Measurements from ENCODE around the gene PTPDC1.

The PTPDC1 gene

GRCh38 chr9:94140418-94140780, 56.1 kb downstream of the PTPDC1 start:
- in situ Hi-C loops (cut with MboI; ENCODE audit: low sequenced_read_pairs), result no loop called here

- in situ Hi-C loops (cut with MboI; ENCODE audit: low sequenced_read_pairs), result no loop called here
Measured at GRCh38 chr9:94140791-94141790, 56.8 kb downstream of the PTPDC1 start.

- in situ Hi-C loops (cut with MboI; ENCODE audit: low sequenced_read_pairs), result no loop called here
Measured at GRCh38 chr9:94142353-94142752, 58.1 kb downstream of the PTPDC1 start.

GRCh38 chr9:94144394-94144793, 60.1 kb downstream of the PTPDC1 start:
- in situ Hi-C loops (cut with MboI; ENCODE audit: low sequenced_read_pairs), result no loop called here

GRCh38 chr9:94145640-94146039, 61.4 kb downstream of the PTPDC1 start:
- in situ Hi-C loops (cut with MboI; ENCODE audit: low sequenced_read_pairs), result no loop called here

- in situ Hi-C loops (cut with MboI; ENCODE audit: low sequenced_read_pairs), result no loop called here
Measured at GRCh38 chr9:94147776-94148175, 63.5 kb downstream of the PTPDC1 start.

GRCh38 chr9:94148419-94148818, 64.2 kb downstream of the PTPDC1 start:
- in situ Hi-C loops (cut with MboI; ENCODE audit: low sequenced_read_pairs), result no loop called here

GRCh38 chr9:94149696-94150095, 65.4 kb downstream of the PTPDC1 start:
- in situ Hi-C loops (cut with MboI; ENCODE audit: low sequenced_read_pairs), result no loop called here

- in situ Hi-C loops (cut with MboI; ENCODE audit: low sequenced_read_pairs), result no loop called here
Measured at GRCh38 chr9:94150279-94150828, 66.1 kb downstream of the PTPDC1 start.

GRCh38 chr9:94150890-94151650, 66.8 kb downstream of the PTPDC1 start:
- in situ Hi-C loops (cut with MboI; ENCODE audit: low sequenced_read_pairs), result no loop called here

GRCh38 chr9:94153905-94154304, 69.6 kb downstream of the PTPDC1 start:
- in situ Hi-C loops (cut with MboI; ENCODE audit: low sequenced_read_pairs), result no loop called here

- in situ Hi-C loops (cut with MboI; ENCODE audit: low sequenced_read_pairs), result no loop called here
Measured at GRCh38 chr9:94156348-94157049, 72.2 kb downstream of the PTPDC1 start.

GRCh38 chr9:94157050-94157801, 73.0 kb downstream of the PTPDC1 start:
- in situ Hi-C loops (cut with MboI; ENCODE audit: low sequenced_read_pairs), result no loop called here
